Measurements from ENCODE around the gene KLHL2. TPM values are rescaled to one million over a fixed set of nuclear protein-coding genes. Genes with fewer than 3 reads are reported as not detected.

Gene KLHL2
- total RNA-seq, 1 experiment from 2014 or later: 12.4 TPM

GRCh38 chr4:165302658-165303057 is 95.3 kb downstream of the KLHL2 start:
- Mint-ChIP-seq H3K9me3 (no peaks in the 10 kb centered on the region), H3K36me3 (peaks cover 5% of the 10 kb centered on the region), H3K4me3 (no peak overlapping the region), H3K4me1 (no peaks in the 10 kb centered on the region), H3K27me3 (ENCODE audit: low read depth) (no peaks in the 10 kb centered on the region), H3K27ac (no peak overlapping the region)
- CTCF ChIA-PET: no interaction called here
- TF ChIP-seq NFATC4 (CRISPR knock-in tag; IDR thresholded peaks at IDR 0.05) (no peak), AFF4 (CRISPR knock-in tag; IDR thresholded peaks at IDR 0.05; ENCODE audit: borderline replicate concordance) (no peak), ZNF281 (CRISPR knock-in tag; IDR thresholded peaks at IDR 0.05) (no peak), ZSCAN18 (CRISPR knock-in tag; IDR thresholded peaks at IDR 0.05) (no peak), TEAD1 (CRISPR knock-in tag; IDR thresholded peaks at IDR 0.05) (no peak), EMX1 (CRISPR knock-in tag; IDR thresholded peaks at IDR 0.05) (no peak), ZNF263 (CRISPR knock-in tag; IDR thresholded peaks at IDR 0.05; ENCODE audit: low read depth) (no peak), ZBTB43 (CRISPR knock-in tag; IDR thresholded peaks at IDR 0.05) (no peak), FOXP1 (CRISPR knock-in tag; IDR thresholded peaks at IDR 0.05; ENCODE audit: borderline replicate concordance) (no peak), NR2C2 (CRISPR knock-in tag; IDR thresholded peaks at IDR 0.05) (no peak), ELF4 (CRISPR knock-in tag; IDR thresholded peaks at IDR 0.05; ENCODE audit: low read depth) (no peak), PRDM15 (CRISPR knock-in tag; IDR thresholded peaks at IDR 0.05) (no peak), HMGXB4 (CRISPR knock-in tag; IDR thresholded peaks at IDR 0.05) (no peak), E2F1 (CRISPR knock-in tag; IDR thresholded peaks at IDR 0.05) (no peak), ZNF138 (CRISPR knock-in tag; conservative IDR thresholded peaks at IDR 0.05) (no peak), ZNF423 (CRISPR knock-in tag; IDR thresholded peaks at IDR 0.05) (no peak), SMAD4 (CRISPR knock-in tag; IDR thresholded peaks at IDR 0.05) (no peak), NR1H2 (CRISPR knock-in tag; IDR thresholded peaks at IDR 0.05) (no peak)
- DNase-seq (ENCODE audit: low spot score) (no peak), ATAC-seq (no peak)
- POLR2A ChIA-PET: no interaction called here

Data from WTC11 (cell line).